Uterus (tissue), 4 donors: ENCODE measurements around the gene C1GALT1. TPM values are rescaled to one million over a fixed set of nuclear protein-coding genes. Genes with fewer than 3 reads are reported as not detected.

Experiments
- DNase-seq, 2 donors: peaks; one replicate each; pipeline ENCODE4 v3.0.0-alpha.2; 2019 to 2020
- H3K27ac ChIP-seq, 2 donors: fragments of 200-600 bp; sonication (generic); 1 replicate in 1 of 2; 2 replicates in 1 of 2; pipeline ENCODE4 v1.5.1; 2016 to 2018
- H3K27me3 ChIP-seq, 2 donors: fragments of 200-600 bp; sonication (generic); one replicate each; pipeline ENCODE4 v1.5.1; 2018 to 2019; ENCODE audit warnings: control low read depth in 1 of 2
- H3K36me3 ChIP-seq, 2 donors: fragments of 200-600 bp; sonication (generic); one replicate each; pipeline ENCODE4 v1.5.1; 2019; ENCODE audit warnings: control low read depth in 1 of 2
- H3K4me1 ChIP-seq, 2 donors: fragments of 200-600 bp; sonication (generic); one replicate each; pipeline ENCODE4 v1.5.1; 2018 to 2019; ENCODE audit warnings: control low read depth in 1 of 2
- H3K4me3 ChIP-seq, 2 donors: fragments of 200-600 bp; sonication (generic); 1 replicate in 1 of 2; 2 replicates in 1 of 2; pipeline ENCODE4 v1.5.1; 2018 to 2019; ENCODE audit warnings: mild to moderate bottlenecking in 1 of 2
- H3K9me3 ChIP-seq, 2 donors: fragments of 200-600 bp; sonication (generic); one replicate each; pipeline ENCODE4 v1.5.1; 2019; ENCODE audit warnings: control low read depth in 1 of 2
- CTCF ChIP-seq, 4 experiments: fragments of 200-600 bp in 2 of 4; fragments of 450-650 bp in 2 of 4; sonication (generic) in 2 of 4; IDR thresholded peaks; one replicate each; pipeline ENCODE4 v1.5.1; 2016 to 2019; ENCODE audit warnings: antibody characterized with exemption in 4 of 4, mild to moderate bottlenecking in 2 of 4, moderate library complexity in 1 of 4
- POLR2A ChIP-seq, 2 donors: fragments of 450-650 bp; IDR thresholded peaks; one replicate each; pipeline ENCODE4 v1.6.1; 2016; ENCODE audit warnings: antibody characterized with exemption in 2 of 2, mild to moderate bottlenecking in 1 of 2, moderate library complexity in 1 of 2
- intact Hi-C: fragments of 100-400 bp; cut with DNase I; formaldehyde crosslinking; loops from one replicate; pipeline ENCODE4 v1.15.1; 2023; ENCODE audit warnings: low total_unique reads
- total RNA-seq, 4 donors: library from RNA; depleted of rRNA in 3 of 4; stranded (reverse); fragments of >200 nt in 3 of 4; gene quantifications; one replicate each; pipeline versions ENCODE4 v1.1.0 to v1.2.4, GENCODE V29; 2014 to 2023
- donor health status: DM: yes; HTN: yes; CAD: no.

The C1GALT1 gene
- total RNA-seq, 4 donors from 2014 or later = 1.3 to 41.6 (median 15.1) TPM

- Histone ChIP-seq H3K4me3 (no peak overlapping the region), H3K4me1 (no peaks in the 10 kb centered on the region), H3K27me3 (no peaks in the 10 kb centered on the region), H3K36me3 (no peaks in the 10 kb centered on the region), H3K27ac (no peak overlapping the region), H3K9me3 (no peaks in the 10 kb centered on the region)
- intact Hi-C loops = no loop called here
- DNase-seq = no peak
- TF ChIP-seq POLR2A (IDR thresholded peaks at IDR 0.05) (no peak), CTCF (IDR thresholded peaks at IDR 0.05) (no peak)
Observed at GRCh38 chr7:7274782-7275181, 92.4 kb downstream of the C1GALT1 start.

DNA sequence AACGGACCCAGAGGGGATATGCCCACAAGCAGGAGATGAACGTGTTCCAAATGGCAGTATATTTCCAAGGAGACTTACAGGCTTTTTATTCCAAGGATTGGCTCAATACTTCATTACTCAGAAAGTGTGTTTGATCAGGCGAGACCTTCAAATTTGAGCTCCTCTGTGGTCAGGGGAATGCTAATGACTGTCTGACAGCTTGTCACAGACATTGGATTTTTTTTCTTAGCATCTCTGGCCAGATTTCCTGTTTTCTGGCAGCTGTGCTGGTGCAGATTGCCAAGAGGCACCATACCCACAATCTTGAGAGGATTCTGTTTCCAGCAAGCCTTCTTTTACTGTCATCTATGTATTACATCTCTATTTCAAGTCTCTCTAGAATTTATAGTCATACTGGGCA is 93.8 kb downstream of the C1GALT1 start:
- TF ChIP-seq CTCF (IDR thresholded peaks at IDR 0.05) = no peak
- TF ChIP-seq POLR2A (IDR thresholded peaks at IDR 0.05) = no peak
- Histone ChIP-seq H3K36me3 (no peaks in the 10 kb centered on the region), H3K4me1 (no peaks in the 10 kb centered on the region), H3K27ac (no peak overlapping the region), H3K4me3 (no peak overlapping the region), H3K9me3 (no peaks in the 10 kb centered on the region), H3K27me3 (no peaks in the 10 kb centered on the region)
- intact Hi-C loops = no loop called here
- no peak for DNase-seq

DNA sequence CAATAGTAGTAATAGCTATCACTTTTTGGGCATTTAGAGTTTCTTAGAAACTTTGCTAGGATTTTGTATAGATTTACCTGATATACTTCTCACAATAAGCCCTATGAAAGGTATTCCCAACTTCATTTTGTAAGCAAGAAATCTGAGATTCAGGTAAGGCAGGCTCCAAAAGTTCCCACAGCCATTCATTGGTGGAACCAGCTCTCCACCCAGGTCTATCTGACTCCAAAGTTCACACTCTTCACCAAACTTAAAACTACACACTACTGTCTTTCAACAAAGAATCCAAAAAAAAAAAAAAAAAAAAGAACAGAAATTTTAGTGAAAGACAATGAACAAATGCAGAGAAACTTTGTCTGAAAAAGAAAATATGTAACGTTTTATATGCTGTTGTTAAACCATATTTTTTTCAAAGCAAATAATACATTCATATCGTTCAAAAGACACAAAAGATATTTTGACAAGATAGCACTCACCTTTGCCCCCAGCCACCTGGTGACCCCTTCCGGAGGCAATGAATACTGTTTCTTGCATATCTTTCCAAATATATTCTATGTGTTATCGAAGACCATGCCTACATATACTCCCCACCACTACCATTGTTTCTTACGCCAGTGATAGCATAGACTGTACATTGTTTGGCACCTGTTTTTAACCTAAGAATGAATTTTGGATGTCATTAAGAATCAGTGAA is 108.2 kb downstream of the C1GALT1 start:
- TF ChIP-seq CTCF (IDR thresholded peaks at IDR 0.05) (no peak), POLR2A (IDR thresholded peaks at IDR 0.05) (no peak)
- Histone ChIP-seq H3K4me3 (no peak overlapping the region), H3K27me3 (no peaks in the 10 kb centered on the region), H3K9me3 (no peaks in the 10 kb centered on the region), H3K36me3 (no peaks in the 10 kb centered on the region), H3K27ac (no peak overlapping the region), H3K4me1 (no peaks in the 10 kb centered on the region)
- intact Hi-C loops = no loop called here
- no peak for DNase-seq

DNA sequence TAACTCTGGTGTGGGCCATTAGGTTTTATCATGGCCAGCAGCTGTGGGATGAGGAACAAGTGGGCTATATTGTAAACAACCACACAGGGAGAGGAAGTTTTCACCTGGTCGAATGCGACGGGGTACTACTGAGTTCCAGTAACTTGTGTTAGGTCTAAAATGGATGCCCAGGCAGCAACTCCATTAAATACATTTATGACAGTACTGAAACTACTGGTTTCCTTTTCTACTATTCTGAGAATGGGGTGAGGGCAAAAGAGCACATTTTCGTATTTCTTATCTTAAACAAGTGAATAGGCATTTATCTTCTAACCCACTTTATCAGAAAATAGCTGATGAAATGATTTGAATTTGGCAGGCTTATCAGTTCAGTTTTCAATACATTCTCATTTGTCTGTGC is 109.7 kb downstream of the C1GALT1 start:
- intact Hi-C loops = no loop called here
- TF ChIP-seq CTCF (IDR thresholded peaks at IDR 0.05) = no peak
- TF ChIP-seq POLR2A (IDR thresholded peaks at IDR 0.05) = no peak
- Histone ChIP-seq H3K9me3 (no peaks in the 10 kb centered on the region), H3K27me3 (no peaks in the 10 kb centered on the region), H3K36me3 (no peaks in the 10 kb centered on the region), H3K4me3 (no peak overlapping the region), H3K4me1 (no peaks in the 10 kb centered on the region), H3K27ac (no peak overlapping the region)
- no peak for DNase-seq

DNA sequence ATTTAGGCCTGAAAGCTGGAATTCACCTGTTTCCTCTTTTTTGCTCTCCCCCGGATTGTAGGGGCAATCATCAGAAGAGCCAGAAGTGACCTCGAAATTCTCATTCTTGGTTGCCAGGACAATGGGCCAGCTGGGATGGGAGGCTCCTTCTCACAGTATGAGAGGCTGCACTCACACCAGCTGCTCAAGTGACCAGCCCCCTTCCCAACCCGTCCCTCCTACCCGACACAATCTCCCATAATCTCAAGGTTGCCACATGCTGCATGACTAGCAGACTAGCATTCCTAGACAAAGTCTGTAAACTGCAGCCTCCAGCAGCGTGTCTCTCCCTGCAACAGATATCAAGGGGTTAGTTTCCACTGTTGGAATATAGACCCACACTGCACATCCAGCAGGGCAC is 110.3 kb downstream of the C1GALT1 start:
- intact Hi-C loops = no loop called here
- Histone ChIP-seq H3K27me3 (no peaks in the 10 kb centered on the region), H3K36me3 (no peaks in the 10 kb centered on the region), H3K4me1 (no peaks in the 10 kb centered on the region), H3K9me3 (no peaks in the 10 kb centered on the region), H3K4me3 (no peak overlapping the region), H3K27ac (no peak overlapping the region)
- TF ChIP-seq POLR2A (IDR thresholded peaks at IDR 0.05) (no peak), CTCF (IDR thresholded peaks at IDR 0.05) (no peak)
- no peak for DNase-seq
